Measurements from ENCODE around the gene AOPEP.
A peak's percentile ranks its signal among the peaks of the same experiment; 100 is the strongest.

Gene AOPEP

DNA sequence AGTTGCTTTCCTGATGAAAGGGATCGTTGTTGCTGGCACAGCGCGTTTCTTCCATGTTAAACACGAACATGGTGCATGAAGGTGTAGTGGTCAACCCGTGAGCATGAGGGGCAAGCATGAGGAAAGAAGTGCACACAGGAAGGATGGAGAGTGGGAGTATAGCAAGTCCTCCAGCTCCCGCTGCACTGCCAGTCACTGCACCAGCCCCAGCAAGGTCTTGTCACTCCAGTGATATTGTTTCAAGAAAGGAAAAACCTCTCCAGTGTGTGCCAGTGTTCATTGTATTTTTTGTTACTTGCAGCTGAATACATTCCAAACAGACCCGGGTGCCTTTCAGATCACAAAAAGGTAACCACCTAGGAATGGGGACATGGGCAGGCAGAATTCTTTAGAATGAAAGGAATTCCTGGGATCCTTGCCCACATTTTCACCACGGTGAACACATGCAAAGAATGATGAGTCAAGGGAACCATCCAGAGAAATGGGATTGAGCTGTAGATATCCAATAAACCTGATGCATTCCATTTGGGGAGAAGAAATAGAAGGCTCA lies 186.3 kb downstream of the AOPEP start:
- no peaks in the 10 kb centered on the region for H3K9me3 Mint-ChIP-seq
- H3K36me3 Mint-ChIP-seq, result no peaks in the 10 kb centered on the region
- no peaks in the 10 kb centered on the region for H3K27me3 Mint-ChIP-seq
- H3K4me3 Mint-ChIP-seq, result no peak overlapping the region
- ATAC-seq, result no peak
- H3K27ac Mint-ChIP-seq, result no peak overlapping the region
- H3K4me1 Mint-ChIP-seq, result peaks cover 5% of the 10 kb centered on the region

DNA sequence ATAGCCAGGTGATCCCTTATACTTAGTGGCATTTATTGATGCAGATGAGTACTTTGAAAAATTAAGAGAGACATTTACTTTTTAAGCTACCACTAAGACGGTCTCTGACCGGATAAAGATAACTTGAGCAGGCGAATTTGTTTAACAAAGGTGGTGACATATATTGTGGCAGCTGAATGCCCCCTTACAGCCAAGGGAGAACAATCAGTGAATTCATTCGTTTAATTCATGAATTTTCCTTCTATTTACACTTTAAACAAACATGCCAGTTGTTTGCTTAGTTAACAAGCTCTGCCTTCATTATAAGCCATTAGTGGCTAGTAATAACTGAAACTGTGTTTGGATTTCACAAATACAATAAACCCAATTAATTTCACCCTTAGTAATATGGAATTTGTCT lies 187.1 kb downstream of the AOPEP start:
- Mint-ChIP-seq H3K9me3 (no peaks in the 10 kb centered on the region), H3K36me3 (no peaks in the 10 kb centered on the region), H3K4me3 (no peak overlapping the region), H3K27me3 (no peaks in the 10 kb centered on the region), H3K4me1 (peaks cover 9% of the 10 kb centered on the region), H3K27ac (no peak overlapping the region)
- no peak for ATAC-seq

DNA sequence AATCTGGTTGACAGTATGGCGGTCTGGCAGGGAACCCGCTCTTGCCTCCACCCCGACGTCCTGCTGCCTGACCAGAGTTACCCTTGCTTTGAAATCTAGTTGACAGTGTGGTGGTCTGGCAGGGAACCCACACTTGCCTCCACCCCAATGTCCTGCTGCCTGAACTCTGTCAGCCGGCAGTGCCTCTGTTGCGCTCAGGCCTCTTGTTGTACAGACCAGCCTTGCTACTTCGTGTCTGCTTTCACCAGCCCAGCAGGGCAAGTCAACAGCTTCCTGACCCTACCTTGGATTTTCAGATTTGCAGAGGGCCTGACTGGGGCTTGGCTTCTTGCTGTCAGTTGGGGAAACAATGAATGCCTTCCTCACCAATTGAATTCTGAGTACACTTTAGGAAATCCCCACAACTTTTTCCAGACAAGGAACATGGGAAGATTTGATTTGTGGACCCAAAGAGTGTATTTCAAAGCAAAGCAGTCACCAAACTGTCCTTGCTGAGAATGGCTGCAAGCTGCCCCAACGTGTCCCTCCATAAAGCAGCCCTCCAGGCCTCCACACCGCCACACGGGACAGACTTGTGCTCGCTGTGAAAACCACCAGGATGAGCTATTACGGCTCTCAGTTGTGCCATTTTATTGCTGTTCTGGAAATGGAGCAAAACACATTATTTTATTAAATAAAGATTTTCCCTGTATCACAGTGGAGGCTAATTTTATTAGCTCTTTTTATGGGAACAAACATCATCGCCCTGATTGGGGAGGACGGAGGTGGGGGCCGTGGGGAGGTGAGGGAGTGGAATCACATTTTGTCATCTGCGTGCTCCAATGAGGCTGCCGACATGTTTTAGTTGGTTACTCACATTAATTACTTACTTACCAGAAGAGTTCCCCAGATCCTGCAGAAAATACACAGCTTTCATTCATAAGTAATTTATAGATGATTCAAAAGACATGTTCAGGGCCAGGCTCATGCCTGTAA lies 189.3 kb downstream of the AOPEP start:
- H3K9me3 Mint-ChIP-seq, result no peaks in the 10 kb centered on the region
- H3K4me1 Mint-ChIP-seq, result peaks cover 9% of the 10 kb centered on the region
- ATAC-seq, result no peak
- no peak overlapping the region for H3K4me3 Mint-ChIP-seq
- no peaks in the 10 kb centered on the region for H3K36me3 Mint-ChIP-seq
- no peaks in the 10 kb centered on the region for H3K27me3 Mint-ChIP-seq
- H3K27ac Mint-ChIP-seq, result no peak overlapping the region

DNA sequence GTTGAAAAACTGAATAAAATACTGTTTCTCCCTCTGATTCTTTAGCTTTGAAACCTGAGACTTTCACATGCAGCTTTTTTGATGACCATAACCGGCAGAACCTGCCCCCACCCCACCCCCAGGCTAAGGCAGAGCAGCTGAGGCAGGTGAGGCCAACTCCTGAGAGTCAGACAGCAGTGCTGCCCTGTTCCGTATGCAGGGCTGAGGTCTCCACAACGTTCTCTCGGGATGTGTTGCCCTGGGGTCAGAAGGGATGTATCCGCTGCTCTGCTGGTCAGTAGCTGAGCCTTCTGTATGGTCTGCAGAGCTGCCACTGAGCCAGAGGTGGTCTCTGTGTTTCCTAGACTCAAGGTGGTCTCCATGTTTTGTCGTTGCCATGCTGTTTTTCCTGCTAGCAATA lies 190.5 kb downstream of the AOPEP start:
- H3K36me3 Mint-ChIP-seq, result no peaks in the 10 kb centered on the region
- no peaks in the 10 kb centered on the region for H3K9me3 Mint-ChIP-seq
- H3K27ac Mint-ChIP-seq, result no peak overlapping the region
- H3K4me1 Mint-ChIP-seq, result peaks cover 9% of the 10 kb centered on the region
- H3K27me3 Mint-ChIP-seq, result no peaks in the 10 kb centered on the region
- H3K4me3 Mint-ChIP-seq, result no peak overlapping the region
- ATAC-seq, result no peak

DNA sequence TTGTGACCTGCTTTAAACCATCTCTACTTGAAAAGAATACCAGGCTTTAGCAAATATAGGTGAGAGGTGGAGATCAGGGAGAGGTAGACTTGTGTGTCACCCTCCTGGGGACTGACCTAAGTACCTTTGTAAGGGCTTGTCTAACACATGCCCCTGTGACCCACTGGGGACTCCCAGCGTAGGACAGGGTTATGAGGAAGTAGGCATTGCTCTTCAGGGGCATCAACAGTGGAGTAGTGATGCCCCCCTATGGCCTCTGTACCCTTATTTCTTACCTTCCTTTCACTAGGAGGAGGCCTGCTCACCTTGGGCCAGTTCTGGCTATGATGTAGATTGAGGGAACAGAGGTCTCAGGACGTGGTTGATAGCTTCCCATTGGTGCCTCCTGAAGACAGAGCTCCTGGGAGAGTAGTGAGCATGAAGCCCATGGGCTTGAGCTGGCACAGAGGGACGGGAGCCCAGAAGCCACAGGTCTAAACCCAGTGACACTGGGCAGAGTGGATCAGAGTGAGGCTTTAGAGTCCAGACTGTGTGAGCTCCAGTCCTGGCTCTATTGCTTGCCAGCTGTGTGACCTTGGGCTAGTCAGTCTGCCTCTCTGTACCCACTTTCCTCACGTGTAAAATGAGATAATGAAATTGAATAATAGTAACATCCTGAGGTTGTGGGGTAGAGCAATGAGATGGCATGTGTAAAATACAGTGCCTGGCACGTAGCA lies 191.7 kb downstream of the AOPEP start:
- Mint-ChIP-seq H3K9me3 (no peaks in the 10 kb centered on the region), H3K4me1 (peaks cover 9% of the 10 kb centered on the region), H3K27ac (peak overlapping the region; percentile 3), H3K36me3 (no peaks in the 10 kb centered on the region), H3K4me3 (no peak overlapping the region), H3K27me3 (no peaks in the 10 kb centered on the region)
- peak; percentile 80 for ATAC-seq

DNA sequence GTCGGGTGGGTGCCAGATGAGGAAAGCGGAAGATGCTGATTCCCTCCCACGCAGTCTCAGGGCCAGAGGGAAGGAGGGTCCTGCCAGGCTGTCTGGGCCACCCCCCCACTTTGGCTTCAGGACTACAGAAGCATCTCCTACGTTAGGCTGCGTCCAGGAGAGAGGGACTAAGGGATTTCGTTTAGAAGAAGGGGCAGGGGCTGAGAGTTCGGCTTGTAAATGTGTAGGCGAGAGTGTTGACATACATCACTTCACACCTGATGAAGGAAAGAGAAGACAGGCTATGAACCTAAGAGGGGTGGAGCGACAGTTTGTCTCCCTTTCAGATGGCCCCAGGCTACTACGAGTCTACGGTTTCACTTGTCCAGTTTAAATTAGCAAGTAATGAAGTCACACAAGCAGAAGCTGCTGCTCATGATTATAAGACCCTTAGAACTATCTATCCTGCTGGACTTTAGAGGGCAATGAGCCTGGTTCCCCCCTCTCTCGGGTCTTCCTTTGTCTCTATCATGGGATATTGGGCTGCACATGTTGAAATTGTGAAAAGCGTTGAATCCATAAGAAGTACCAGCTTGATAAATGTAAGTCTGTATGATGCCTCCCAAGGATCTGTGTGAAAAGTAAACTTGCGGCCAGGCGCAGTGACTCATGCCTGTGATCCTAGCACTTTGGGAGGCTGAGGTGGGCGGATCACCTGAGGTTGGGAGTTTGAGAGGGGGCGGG lies 193.0 kb downstream of the AOPEP start:
- H3K27me3 Mint-ChIP-seq, result no peaks in the 10 kb centered on the region
- H3K4me1 Mint-ChIP-seq, result peaks cover 9% of the 10 kb centered on the region
- H3K4me3 Mint-ChIP-seq, result no peak overlapping the region
- ATAC-seq, result no peak
- H3K36me3 Mint-ChIP-seq, result peaks cover 7% of the 10 kb centered on the region
- H3K27ac Mint-ChIP-seq, result no peak overlapping the region
- no peaks in the 10 kb centered on the region for H3K9me3 Mint-ChIP-seq

DNA sequence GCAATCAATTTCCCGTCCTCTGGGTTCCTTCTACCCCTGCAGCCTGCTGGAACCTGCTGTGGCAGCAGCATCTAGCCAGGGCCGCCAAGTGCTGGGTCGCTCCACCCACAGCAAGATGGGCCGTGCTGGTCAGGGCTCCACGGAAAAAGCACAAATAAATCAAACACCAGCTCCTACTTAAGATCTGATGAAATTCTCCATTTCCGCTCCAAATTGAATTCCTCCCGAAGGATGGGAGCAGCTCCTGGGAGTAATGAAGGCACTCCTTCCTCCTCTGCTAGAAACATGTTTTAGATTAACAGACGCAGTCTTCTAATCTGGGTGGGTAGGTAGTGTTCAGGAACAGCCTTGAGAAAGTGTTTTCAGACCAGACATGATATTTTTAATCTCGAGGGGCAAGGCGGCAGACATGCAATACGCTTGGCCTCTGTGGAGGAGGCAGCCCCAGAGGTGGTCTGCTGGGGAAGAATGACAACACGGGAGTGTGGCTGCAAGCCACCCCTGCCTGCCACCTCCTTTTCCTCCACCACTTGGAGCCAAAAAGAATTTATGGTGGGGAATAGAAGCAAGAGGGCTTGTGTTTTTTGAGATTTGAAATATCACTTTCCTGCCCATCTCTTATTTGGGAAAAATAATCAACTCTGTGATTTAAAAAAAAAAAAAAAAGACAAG lies 194.1 kb downstream of the AOPEP start:
- no peak overlapping the region for H3K27ac Mint-ChIP-seq
- H3K4me3 Mint-ChIP-seq, result no peak overlapping the region
- ATAC-seq, result no peak
- H3K4me1 Mint-ChIP-seq, result peaks cover 9% of the 10 kb centered on the region
- H3K36me3 Mint-ChIP-seq, result peaks cover 11% of the 10 kb centered on the region
- no peaks in the 10 kb centered on the region for H3K27me3 Mint-ChIP-seq
- H3K9me3 Mint-ChIP-seq, result no peaks in the 10 kb centered on the region

DNA sequence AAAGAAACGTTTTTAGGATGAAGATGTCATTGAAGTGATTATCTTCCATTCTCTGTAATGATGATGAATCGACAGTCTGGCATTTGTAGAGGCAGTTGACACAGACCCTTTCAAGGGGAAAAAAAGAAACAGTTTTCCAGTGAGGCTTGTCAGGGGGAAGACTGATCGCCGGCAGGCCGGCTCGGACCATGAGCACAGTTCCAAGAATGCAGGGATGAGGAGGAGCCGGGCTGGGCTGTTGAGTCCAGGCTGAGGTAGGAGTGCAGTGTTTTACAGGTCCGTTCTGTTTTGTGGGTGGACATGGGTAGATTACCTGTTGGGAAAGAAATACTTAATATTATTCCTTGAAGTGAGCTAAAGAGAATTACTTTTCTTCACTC lies 194.6 kb downstream of the AOPEP start:
- H3K9me3 Mint-ChIP-seq, result no peaks in the 10 kb centered on the region
- ATAC-seq, result no peak
- H3K4me1 Mint-ChIP-seq, result peaks cover 9% of the 10 kb centered on the region
- H3K36me3 Mint-ChIP-seq, result peaks cover 17% of the 10 kb centered on the region
- H3K4me3 Mint-ChIP-seq, result no peak overlapping the region
- H3K27ac Mint-ChIP-seq, result no peak overlapping the region
- no peaks in the 10 kb centered on the region for H3K27me3 Mint-ChIP-seq

DNA sequence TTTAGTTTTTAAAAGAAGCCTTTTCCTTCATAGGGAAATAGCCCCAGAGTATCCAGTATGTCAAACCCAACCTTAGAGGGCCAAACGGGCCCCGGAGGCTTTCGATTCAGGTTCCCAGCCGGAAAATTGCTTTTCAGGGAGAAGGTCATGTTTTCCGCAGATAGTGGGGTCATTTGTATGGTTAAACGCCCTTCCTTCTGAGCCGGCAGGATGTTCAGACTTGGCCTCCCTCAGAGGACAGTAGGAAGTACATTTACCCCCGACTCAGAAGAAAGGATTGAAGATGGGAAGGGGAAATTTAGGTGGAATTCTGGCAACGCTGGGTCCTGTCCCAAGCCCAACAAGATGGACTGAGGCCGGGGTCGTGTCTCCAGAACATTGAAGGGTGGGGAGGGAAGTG lies 195.2 kb downstream of the AOPEP start:
- Mint-ChIP-seq H3K36me3 (peaks cover 19% of the 10 kb centered on the region), H3K27me3 (no peaks in the 10 kb centered on the region), H3K9me3 (no peaks in the 10 kb centered on the region), H3K4me3 (no peak overlapping the region), H3K4me1 (peaks cover 9% of the 10 kb centered on the region), H3K27ac (no peak overlapping the region)
- ATAC-seq, result no peak

DNA sequence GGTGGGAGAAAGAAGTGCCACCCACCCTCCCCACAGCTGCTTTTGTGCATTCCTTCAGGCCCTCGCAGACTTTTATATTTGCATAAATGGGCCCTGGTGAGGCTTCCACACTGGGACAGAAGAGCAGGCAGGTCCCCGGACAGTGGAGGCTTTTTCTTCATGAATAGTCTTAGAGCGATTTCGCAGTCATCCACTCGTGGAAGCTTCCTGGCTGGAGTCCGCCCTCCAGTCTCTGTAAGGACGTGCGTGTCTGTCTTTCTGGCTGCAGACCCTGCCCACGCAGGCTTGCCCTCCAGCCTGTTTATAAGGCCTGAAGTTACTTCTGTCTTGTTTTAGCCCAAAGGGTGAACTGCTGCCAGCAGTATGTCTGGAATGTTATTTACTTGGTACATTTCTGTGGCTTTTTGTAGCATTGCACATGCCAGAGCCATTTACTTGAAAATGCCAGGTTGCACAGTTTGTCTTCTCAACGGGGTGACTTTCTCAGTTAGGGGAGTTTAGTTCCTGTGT lies 195.7 kb downstream of the AOPEP start:
- Mint-ChIP-seq H3K4me3 (no peak overlapping the region), H3K36me3 (peaks cover 20% of the 10 kb centered on the region), H3K27ac (no peak overlapping the region), H3K4me1 (peaks cover 9% of the 10 kb centered on the region), H3K9me3 (no peaks in the 10 kb centered on the region), H3K27me3 (no peaks in the 10 kb centered on the region)
- no peak for ATAC-seq

DNA sequence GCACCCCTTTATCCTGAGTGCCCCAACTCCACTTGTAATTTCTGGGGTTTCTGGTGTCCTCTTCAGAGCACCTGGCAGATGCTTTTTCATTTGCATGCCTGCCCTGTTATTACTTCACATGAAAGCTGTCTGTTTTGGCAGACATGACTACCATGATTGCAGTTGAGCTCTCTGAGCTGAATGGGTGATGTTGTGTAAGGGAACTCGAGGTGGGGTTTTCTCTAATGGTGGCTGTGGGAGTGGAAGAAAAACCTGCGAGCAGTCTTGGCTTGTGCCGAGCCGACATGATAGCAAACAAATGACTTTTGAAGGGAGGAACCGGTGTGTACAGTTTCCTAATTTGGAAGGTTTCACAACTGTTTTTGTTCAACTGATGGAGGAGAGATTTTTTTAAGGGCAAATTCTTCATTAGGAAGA lies 196.2 kb downstream of the AOPEP start:
- Mint-ChIP-seq H3K4me1 (peaks cover 4% of the 10 kb centered on the region), H3K9me3 (no peaks in the 10 kb centered on the region), H3K27ac (no peak overlapping the region), H3K27me3 (no peaks in the 10 kb centered on the region), H3K4me3 (no peak overlapping the region), H3K36me3 (peaks cover 26% of the 10 kb centered on the region)
- no peak for ATAC-seq

DNA sequence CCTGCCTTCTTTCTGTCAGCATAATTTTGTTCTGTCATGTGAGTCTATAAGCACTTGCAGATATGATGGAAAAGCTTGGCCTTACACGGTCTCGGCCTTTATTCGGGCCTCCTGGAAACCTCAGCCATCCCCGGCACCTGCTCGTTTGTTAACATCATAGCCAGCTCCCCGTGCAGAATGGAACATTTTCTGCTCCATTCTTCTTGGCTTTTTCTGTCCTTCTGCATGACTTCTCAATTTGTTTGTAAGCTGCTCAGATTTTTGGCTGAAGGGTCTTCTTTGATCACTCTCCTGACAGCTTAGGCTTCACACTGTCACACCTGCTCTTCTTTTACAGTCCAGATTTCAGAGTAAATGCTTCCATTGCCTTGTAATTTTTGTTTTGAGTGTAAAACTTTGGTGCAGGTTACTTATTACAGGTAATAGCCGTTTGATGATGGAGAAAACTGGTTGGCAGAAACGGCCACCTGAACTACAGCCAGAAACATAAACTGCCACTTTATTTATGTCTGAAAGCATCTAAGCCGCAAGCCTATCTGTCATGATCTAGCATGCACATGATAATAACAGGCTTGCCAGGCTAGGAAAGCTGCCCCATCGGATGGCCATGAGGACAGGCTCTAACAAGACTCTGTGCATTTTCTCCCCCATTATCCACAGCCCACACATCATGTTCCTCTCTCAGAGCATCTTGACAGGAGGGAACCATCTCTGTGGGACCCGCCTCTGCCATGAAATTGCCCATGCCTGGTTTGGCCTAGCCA lies 197.0 kb downstream of the AOPEP start:
- no peak overlapping the region for H3K4me3 Mint-ChIP-seq
- H3K4me1 Mint-ChIP-seq, result no peaks in the 10 kb centered on the region
- H3K27ac Mint-ChIP-seq, result no peak overlapping the region
- ATAC-seq, result no peak
- H3K9me3 Mint-ChIP-seq, result no peaks in the 10 kb centered on the region
- no peaks in the 10 kb centered on the region for H3K27me3 Mint-ChIP-seq
- peaks cover 28% of the 10 kb centered on the region for H3K36me3 Mint-ChIP-seq

DNA sequence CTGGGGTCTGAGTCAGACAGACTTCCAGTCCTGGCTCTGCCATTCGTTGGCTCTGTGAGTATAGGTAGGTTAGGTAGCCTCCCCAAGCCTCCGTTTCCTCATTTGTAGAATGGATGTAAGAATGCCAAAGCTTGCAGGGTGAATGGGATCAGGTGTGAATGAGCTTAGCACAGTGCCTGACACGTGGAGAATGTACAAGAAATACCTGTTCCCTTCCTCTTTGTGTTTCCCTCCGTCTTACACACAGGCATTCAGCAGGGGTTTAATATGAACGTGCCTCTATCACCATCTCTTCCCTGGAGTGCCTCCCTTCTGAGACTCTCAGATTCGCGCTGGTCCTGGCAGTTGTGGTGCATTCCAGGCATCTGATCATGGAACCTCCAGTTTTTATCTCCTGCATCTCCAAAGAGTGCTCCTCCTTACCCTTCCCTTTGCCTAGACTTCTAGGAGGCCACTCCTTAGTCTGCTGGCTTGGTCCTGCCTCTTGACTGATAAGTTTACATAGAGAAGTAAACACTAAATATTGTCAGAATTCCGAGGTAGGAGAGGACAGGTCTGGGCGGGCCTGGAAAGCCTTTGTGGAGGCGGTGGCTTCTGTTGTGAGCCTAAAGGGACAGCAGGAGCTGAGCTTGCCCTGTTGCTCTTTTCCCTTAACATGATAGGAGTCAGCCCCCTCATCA lies 199.4 kb downstream of the AOPEP start:
- Mint-ChIP-seq H3K27me3 (no peaks in the 10 kb centered on the region), H3K4me1 (no peaks in the 10 kb centered on the region), H3K27ac (no peak overlapping the region), H3K4me3 (no peak overlapping the region), H3K36me3 (peaks cover 40% of the 10 kb centered on the region), H3K9me3 (no peaks in the 10 kb centered on the region)
- ATAC-seq, result no peak

DNA sequence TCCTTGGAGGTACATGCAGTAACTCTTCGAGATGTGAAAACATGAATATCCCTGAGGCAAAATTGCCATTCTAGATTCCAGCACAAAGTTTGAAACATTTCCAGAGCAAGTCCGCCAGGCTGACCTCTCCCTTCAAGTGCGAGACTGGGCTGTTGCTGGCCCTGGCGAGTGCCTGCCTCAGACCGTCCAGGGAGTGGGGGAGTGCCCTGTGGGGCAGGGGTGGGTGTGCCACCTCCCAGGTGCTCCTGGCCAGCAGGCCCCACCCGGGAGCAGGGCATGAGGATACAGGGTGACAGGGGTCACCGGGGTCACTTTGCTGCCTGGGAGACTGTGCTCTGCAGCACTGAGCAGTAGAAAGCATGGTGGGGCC lies 199.9 kb downstream of the AOPEP start:
- Mint-ChIP-seq H3K4me1 (no peaks in the 10 kb centered on the region), H3K9me3 (no peaks in the 10 kb centered on the region), H3K27me3 (no peaks in the 10 kb centered on the region), H3K36me3 (peaks cover 40% of the 10 kb centered on the region), H3K4me3 (no peak overlapping the region), H3K27ac (no peak overlapping the region)
- ATAC-seq, result no peak
